Umbilical cord (tissue), 2 donors: ENCODE results near the gene WWC2. TPM values are rescaled to one million over a fixed set of nuclear protein-coding genes. Genes with fewer than 3 reads are reported as not detected.
"Not testable (repeated sequence)": the region's sequence is repeated elsewhere in the genome, so short reads cannot be mapped to it uniquely, and the experiment has no call there.

Experiments used
- DNase-seq: peaks from one replicate; pipeline ENCODE4 v3.0.0-alpha.2; 2015; ENCODE audit warnings: low spot score
- total RNA-seq: library from RNA; depleted of rRNA; stranded (reverse); fragments of >200 nt; gene quantifications from one replicate; pipeline ENCODE4 v1.2.3, GENCODE V29; 2014; ENCODE audit warnings: low replicate concordance; ENCODE audit not compliant: insufficient read depth

WWC2 gene
- total RNA-seq, 1 donor from 2014 or later: 36.8 TPM

- DNase-seq: no peak
Observed at GRCh38 chr4:183295711-183296110, 196.7 kb downstream of the WWC2 start.

GRCh38 chr4:183297675-183298074, 198.6 kb downstream of the WWC2 start:
- no peak for DNase-seq

GRCh38 chr4:183299464-183299863, 200.4 kb downstream of the WWC2 start:
- DNase-seq: no peak

- peak; percentile 10 for DNase-seq
Observed at GRCh38 chr4:183300070-183300469, 201.0 kb downstream of the WWC2 start.

- no peak for DNase-seq
Observed at GRCh38 chr4:183300655-183301054, 201.6 kb downstream of the WWC2 start.

GRCh38 chr4:183303301-183303700, 204.2 kb downstream of the WWC2 start:
- no peak for DNase-seq

- no peak for DNase-seq
Observed at GRCh38 chr4:183304067-183304466, 205.0 kb downstream of the WWC2 start.

GRCh38 chr4:183304538-183304937, 205.5 kb downstream of the WWC2 start:
- DNase-seq: no peak

GRCh38 chr4:183306811-183307210, 207.8 kb downstream of the WWC2 start:
- no peak for DNase-seq

GRCh38 chr4:183312841-183313240, 213.8 kb downstream of the WWC2 start:
- no peak for DNase-seq

- DNase-seq: no peak
Observed at GRCh38 chr4:183314336-183314735, 215.3 kb downstream of the WWC2 start.

- DNase-seq: no peak
Observed at GRCh38 chr4:183314806-183315205, 215.7 kb downstream of the WWC2 start.

GRCh38 chr4:183318656-183319055, 219.6 kb downstream of the WWC2 start:
- no peak for DNase-seq

GRCh38 chr4:183320211-183321059, 221.4 kb downstream of the WWC2 start, which contains the start of gene CLDN22:
Gene CLDN22 (minus strand): TSS chr4:183320276. CDS start chr4:183320218, 58 bp downstream.
- peak; percentile 9 for DNase-seq

GRCh38 chr4:183321079-183321478, 222.0 kb downstream of the WWC2 start:
- no peak for DNase-seq

- DNase-seq: no peak
Observed at GRCh38 chr4:183321516-183321915, 222.5 kb downstream of the WWC2 start.

GRCh38 chr4:183322326-183322725, 223.3 kb downstream of the WWC2 start, which contains the start of gene CLDN24:
Gene CLDN24 (minus strand): TSS chr4:183322426. CDS start chr4:183322426, 0 bp downstream.
- no peak for DNase-seq

GRCh38 chr4:183323295-183323694, 224.2 kb downstream of the WWC2 start:
- no peak for DNase-seq

GRCh38 chr4:183324056-183324455, 225.0 kb downstream of the WWC2 start:
- not testable (repeated sequence) for DNase-seq

- DNase-seq: no peak
Observed at GRCh38 chr4:183324619-183325018, 225.6 kb downstream of the WWC2 start.

GRCh38 chr4:183326387-183326786, 227.3 kb downstream of the WWC2 start:
- DNase-seq: not testable (repeated sequence)

GRCh38 chr4:183326853-183327252, 227.8 kb downstream of the WWC2 start:
- DNase-seq: no peak

GRCh38 chr4:183327827-183328226, 228.8 kb downstream of the WWC2 start:
- no peak for DNase-seq
